ENCODE data around the gene HNRNPH3.
"Not testable (repeated sequence)": the region's sequence is repeated elsewhere in the genome, so short reads cannot be mapped to it uniquely, and the experiment has no call there.

The HNRNPH3 gene

DNA sequence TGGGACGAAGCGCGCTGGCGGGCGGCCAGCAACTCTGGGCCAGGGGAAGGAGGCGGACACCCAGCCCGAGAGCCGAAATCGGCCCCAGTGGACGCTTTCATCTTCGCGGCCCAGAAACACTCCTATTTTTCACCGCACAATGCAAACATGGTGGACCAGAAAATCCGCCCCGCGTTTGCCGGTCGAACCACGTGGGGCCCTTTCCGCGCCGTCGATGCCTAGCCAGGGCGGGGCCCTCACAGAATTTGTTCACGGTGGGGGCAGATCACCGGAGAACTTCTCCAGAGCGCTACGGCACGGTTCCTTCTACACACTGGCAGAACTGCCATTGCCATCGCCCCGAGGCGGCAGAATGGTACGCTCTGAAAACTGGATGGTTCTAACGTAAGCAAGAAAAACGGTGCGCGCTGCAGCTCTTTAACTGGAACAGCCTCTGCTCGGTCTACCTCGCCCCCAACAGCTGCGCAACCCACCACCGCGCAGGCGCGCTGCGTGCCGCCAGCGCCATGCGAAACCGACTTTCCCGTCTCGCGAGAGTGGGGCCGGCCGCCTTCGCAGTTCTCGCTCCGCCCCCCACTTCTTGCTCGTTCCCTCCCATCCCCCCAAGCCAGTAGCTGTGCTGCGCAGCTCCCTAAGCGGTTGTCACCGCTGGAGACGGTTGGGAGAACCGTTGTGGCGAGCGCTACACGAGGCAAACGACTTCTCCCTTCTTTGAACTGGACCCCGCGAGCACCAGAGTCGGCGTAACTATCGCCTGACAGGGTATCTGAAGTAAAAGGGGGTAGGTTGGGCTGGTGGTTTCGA, at the start of gene HNRNPH3:
TSS of gene HNRNPH3 (plus strand) at position 610 of the 804 bp plus-strand sequence. CDS start 5,158 bp downstream, outside the sequence.
- DNase-seq, result peak; percentile 98 to 99

DNA sequence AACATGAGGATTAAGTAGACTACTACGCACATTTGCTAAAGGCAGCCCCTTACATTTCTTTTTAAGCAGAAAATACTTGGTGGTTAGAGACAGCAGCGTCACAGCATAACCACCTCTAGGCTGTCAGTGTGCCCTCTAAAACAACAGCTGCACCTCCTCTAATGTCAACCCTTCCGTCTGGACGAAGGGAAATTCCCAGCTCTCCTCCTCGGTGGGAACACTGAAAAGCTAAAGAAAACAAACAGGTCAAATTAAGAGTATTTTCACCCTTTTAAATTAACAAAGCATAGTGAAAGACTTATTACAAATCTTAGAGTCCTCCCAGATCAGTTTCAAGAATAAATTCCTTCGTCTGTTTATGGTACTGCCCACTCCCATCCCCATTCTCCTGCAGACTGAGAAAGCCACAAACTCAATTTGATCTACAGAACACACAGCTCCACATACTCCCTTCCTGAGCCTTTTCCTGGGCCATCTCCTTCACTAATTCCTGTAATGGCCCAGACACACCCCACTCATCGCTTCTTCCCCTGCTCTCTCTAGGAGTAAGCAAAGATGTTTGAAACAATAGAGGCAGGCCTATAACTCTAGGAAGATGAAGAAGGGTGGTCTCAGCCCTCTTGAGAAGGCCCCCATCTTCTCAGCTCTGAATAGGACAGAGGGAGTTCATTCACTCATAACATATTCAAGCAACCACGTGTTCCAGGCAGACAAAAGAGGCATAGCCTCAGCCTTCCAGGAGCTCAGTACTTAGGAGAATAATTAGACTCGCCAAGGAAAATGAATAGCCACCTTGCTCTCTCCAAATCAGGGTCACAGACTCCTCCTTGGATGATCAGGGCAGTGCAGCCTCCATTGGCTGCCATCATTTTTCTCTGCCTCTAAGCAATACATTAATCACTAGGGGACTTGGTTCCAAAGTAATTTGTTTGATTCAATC, 47.5 kb upstream of the HNRNPH3 start:
- no peak for DNase-seq

DNA sequence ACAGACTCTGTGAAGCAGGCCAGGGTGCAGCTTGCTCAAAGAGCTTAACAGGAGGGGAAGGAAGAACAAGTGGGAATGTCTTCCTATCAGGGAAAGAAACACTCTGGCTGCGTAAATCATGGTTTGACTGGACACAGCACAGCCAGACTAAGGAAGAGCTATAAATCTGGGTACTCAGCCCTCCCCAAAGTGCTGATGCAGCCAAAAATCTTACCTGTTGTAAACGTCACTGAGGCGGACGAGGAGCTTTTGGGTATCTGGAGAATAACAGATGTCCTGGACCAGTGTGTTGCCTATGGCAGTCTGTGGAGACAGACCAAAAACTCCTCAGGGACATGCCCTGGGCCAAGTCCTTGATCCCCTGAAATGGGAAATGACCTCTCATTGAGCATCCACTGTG, 43.1 kb upstream of the HNRNPH3 start:
- DNase-seq, result no peak

DNA sequence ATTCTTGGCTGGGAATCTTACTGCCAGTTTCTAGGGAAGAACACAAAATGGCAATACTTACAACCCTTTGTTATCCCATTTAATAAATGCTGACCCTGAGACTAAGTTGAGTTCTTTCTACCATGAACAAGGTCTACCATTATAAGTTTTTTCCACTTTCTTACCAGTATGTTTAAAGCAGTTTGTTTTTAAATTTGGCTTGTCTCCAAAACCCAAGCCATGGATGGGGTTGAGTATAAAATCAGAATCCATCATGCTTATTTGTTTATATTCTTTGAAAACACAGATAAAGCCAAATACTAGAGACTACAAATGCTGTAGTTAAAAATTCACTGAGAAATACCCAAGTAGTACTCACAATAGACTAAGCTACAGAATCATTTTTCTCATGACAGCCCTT, 41.1 kb upstream of the HNRNPH3 start:
- no peak for DNase-seq

GRCh38 chr10:68296843-68297663, 34.8 kb upstream of the HNRNPH3 start:
- no peak for DNase-seq

- no peak for DNase-seq
Observed at GRCh38 chr10:68301301-68301700, 30.6 kb upstream of the HNRNPH3 start.

DNA sequence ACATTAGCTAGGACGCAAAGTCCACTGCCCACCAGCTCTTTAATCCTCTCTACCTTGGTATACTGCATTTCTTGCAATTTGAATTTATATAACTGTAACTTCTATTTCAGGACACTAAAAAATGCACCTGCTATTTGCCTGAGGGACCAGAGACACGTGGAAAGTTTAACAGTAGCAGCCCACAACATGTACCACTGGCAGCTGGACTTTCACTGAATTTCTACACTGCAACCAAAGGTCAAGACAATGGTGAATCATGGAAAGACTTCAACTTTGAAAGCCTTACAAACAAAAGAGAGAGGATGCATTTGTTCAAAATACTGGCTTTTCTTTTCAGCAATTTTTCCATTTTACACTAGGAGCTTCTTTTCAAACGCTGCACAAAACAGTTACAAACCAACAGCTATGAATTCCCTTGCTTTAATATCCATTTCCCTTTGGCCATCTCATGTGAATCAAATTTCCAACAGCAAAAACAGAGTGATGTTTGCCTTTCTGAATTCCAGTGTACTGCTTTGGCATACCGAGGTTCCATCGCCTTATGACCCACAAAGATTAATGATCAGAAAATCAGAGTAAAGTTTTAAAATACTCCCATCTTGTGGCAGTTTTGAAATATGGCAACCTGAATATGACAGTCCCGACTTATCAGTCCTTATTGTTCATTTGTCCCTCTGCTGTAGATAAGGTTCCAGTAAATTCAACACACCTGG, 29.9 kb upstream of the HNRNPH3 start:
- DNase-seq, result no peak

- no peak for DNase-seq
Observed at GRCh38 chr10:68302503-68302823, 29.4 kb upstream of the HNRNPH3 start.

DNA sequence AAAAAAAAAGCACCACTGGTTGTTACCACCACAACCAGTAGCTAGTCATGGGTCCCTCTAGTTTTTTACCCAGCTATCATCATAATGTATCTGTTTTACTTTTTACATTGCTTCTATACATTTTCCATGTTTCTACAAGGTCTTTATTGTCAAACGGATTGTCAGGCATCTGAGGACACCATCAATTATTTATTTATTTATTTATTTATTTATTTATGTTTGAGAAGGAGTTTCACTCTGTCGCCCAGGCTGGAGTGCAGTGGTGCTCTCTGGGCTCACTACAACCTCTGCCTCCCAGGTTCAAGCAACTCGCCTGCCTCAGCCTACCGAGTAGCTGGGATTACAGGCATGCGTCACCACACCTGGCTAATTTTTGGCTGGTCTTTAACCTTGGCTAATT, 29.0 kb upstream of the HNRNPH3 start:
- no peak for DNase-seq

- DNase-seq, result no peak
Observed at GRCh38 chr10:68303849-68304412, 27.9 kb upstream of the HNRNPH3 start.

DNA sequence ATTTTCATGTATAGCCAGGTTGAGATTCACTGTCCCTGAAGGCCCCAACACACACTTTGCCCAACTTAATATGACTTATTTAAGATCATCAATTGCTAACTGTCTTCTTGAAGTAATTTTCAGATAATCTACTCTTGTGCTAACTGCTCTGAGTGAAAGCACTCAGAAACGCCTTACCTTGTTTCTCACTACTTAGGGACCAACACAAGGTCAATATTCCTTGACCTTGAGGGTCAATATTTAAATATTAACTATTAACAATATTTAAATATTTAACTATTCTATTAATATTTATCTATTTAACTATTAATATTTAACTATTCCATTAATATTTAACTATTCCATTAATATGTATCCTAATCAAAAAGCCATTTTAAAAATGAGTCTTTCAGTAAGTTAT, 26.0 kb upstream of the HNRNPH3 start:
- DNase-seq, result no peak

DNA sequence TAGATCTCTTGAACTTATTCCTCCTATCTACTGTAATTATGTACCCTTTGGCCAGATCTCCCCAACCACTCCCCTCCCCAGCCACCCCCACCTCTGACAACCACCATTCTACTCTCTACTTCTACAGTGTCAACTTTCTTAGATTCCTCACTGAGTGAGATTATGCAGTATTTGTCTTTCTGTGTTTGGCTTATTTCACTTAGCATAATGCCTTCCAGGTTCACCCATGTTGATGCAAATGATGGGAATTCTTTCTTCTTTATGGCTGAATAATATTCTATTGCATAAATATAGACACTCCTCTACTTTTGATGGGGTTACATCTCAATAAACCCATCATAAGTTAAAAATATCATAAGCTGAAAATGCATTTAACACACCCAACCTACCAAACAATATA, 21.3 kb upstream of the HNRNPH3 start:
- no peak for DNase-seq

- not testable (repeated sequence) for DNase-seq
Observed at GRCh38 chr10:68314930-68315329, 16.9 kb upstream of the HNRNPH3 start.

DNA sequence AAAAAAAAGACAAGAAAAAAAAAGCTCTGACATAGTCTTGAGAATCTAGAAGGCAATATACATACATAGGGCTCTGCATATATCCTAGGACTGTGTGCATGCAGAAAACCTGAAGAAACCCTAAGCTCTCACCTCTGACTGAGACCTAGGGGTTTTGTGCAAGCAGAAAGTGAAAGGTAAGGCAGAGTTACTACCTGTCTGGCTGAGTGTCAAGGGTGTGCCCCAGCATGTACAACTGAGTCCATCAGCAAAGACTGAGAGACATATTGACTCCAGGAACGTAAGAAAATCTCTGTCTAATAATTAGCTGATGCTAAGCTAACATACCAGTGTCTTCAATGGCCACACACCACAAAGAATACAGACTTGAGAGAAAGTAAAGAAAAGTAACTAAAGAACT, 16.3 kb upstream of the HNRNPH3 start:
- no peak for DNase-seq

DNA sequence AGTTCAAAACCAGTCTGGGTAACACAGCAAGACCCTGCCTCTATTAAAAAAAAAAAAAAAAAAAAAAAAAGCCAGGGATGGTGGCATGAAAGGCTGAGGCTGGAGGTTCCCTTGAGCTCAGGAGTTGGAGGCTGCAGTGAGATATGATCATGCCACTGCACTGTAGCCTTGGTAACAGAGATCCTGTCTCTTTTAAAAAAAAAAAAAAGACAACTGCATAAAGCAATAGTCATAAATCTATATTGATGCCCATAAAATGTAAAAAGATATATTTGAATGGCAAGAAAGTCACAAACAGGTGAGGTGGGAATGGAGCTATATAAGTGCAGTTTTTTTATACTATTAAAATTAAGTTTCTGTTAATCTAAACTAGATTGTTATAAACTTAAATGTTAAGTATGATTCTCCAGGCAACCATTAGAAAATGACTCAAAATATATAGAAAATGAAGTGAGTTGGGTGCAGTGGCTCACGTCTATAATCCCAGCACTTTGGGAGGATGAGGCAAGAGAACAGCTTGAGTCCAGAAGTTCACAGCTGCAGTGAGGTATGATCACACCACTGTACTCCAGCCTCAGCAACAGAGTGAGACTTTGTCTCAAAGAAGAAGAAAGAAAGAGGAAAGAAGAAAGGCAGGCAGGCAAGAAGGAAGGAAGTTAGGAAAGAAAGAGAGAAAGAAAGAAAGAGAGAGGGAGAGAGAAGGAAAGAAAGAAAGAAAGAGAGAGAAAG, 13.4 kb upstream of the HNRNPH3 start:
- no peak for DNase-seq

- DNase-seq, result not testable (repeated sequence)
Observed at GRCh38 chr10:68324396-68324795, 7.5 kb upstream of the HNRNPH3 start.

GRCh38 chr10:68327889-68328786, 3.7 kb upstream of the HNRNPH3 start:
- DNase-seq, result no peak

GRCh38 chr10:68329506-68329861, 2.4 kb upstream of the HNRNPH3 start:
- DNase-seq, result no peak

DNA sequence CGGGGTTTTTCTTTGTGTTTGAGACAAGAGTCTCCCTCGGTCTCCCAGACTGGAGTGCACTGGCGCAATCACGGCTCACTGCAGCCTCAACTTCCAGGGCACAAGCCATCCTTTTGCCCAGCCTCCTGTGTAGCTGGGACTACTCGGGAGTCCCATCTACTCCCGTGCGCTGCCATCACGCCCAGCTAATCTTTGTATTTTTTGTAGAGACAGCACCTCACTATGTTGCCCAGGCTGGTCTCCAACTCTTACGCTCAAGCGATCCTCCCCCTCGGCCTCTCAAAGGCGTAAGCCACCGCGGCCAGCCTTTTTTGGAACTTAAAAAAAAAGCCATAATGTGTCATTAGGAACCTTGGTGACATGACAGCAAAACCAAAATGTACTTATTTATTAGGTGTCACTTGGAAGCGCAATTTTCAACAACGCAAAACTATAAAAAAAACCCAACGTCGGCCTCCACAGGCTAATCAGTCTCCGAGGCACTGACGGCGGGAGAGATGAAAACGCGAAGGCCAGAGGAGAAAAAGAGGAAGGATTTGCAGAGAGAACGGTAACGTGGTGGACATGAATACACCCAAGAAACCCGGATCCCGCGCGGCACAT, 911 bp upstream of the HNRNPH3 start:
- peak; percentile 16 to 34 for DNase-seq

All from activated CD4-positive, alpha-beta T cell treated with anti-CD3 and anti-CD28 coated beads, Interleukin-2, amount 50 U/mL, for 48 hours (primary cell).